Spleen (tissue), 7 donors: ENCODE data around the gene VSIG2.

Source experiments
- CTCF ChIP-seq, 11 experiments: fragments of 200-600 bp in 7 of 11; fragments of 450-650 bp in 4 of 11; sonication (generic) in 4 of 11; IDR thresholded peaks in 8 of 11; conservative IDR thresholded peaks in 3 of 11; 1 replicate in 7 of 11; 2 replicates in 4 of 11; pipeline versions ENCODE4 v1.4.0 to v1.8.0; 2016 to 2021; ENCODE audit warnings: antibody characterized with exemption in 11 of 11, inconsistent platforms in 4 of 11, mild to moderate bottlenecking in 1 of 11
- POLR2A ChIP-seq, 3 donors: fragments of 450-650 bp; IDR thresholded peaks; one replicate each; pipeline ENCODE4 v1.5.1; 2017; ENCODE audit warnings: antibody characterized with exemption in 3 of 3, mild to moderate bottlenecking in 1 of 3
- POLR2AphosphoS5 ChIP-seq, 3 donors: sonication (generic); formaldehyde crosslinking; IDR thresholded peaks; one replicate each; pipeline ENCODE4 v1.5.1; 2017; ENCODE audit warnings: antibody characterized with exemption in 3 of 3
- donor health status: DM: no; HTN: no; CAD: no; lungs with moderate emphysema.
- donor health status: DM: no; HTN: no; CAD: no.
- donor health status: DM: no; HTN: no; CAD: no.

- TF ChIP-seq CTCF (IDR thresholded peaks at IDR 0.05 in 8 of 11, conservative IDR thresholded peaks at IDR 0.05 in 3 of 11) (no peak), POLR2AphosphoS5 (IDR thresholded peaks at IDR 0.05) (no peak), POLR2A (IDR thresholded peaks at IDR 0.05) (no peak)
Observed at GRCh38 chr11:124788521-124788920, 36.5 kb upstream of the VSIG2 start.
